GM23338 (cell line): ENCODE results near the gene GOSR2. TPM values are rescaled to one million over a fixed set of nuclear protein-coding genes. Genes with fewer than 3 reads are reported as not detected.

ENCODE experiments used
- ATAC-seq: fragments of 200-7000 bp; cut with Tn5 transposase; 3 replicates; pipeline ENCODE4 v1.9.1; 2020
- DNase-seq: peaks from one replicate; pipeline ENCODE4 v3.0.0-alpha.2; 2015; ENCODE audit warnings: low spot score
- H2AFZ ChIP-seq: fragments of 200-600 bp; sonication (generic); 2 replicates; pipeline ENCODE4 v1.8.0; 2016; ENCODE audit warnings: antibody characterized with exemption, mild to moderate bottlenecking, moderate library complexity
- H3F3A ChIP-seq: fragments of 200-600 bp; sonication (generic); replicated peaks from 2 replicates; pipeline ENCODE4 v1.8.0; 2017; ENCODE audit warnings: antibody characterized with exemption, mixed run types, low read depth
- H3K27ac ChIP-seq: fragments of 200-600 bp; sonication (generic); 2 replicates; pipeline ENCODE4 v1.6.1; 2016; ENCODE audit warnings: low read depth
- H3K27me3 ChIP-seq: fragments of 200-600 bp; sonication (generic); 2 replicates; pipeline ENCODE4 v1.8.0; 2016; ENCODE audit warnings: mild to moderate bottlenecking, mixed run types, moderate library complexity; ENCODE audit not compliant: insufficient read depth
- H3K36me3 ChIP-seq: fragments of 200-600 bp; sonication (generic); 2 replicates; pipeline ENCODE4 v1.8.0; 2016; ENCODE audit warnings: mild to moderate bottlenecking; ENCODE audit not compliant: insufficient read depth
- H3K4me1 ChIP-seq: fragments of 200-600 bp; sonication (generic); 2 replicates; pipeline ENCODE4 v1.8.0; 2016; ENCODE audit warnings: mild to moderate bottlenecking, moderate library complexity; ENCODE audit not compliant: insufficient read depth
- H3K4me2 ChIP-seq: fragments of 200-600 bp; sonication (generic); 2 replicates; pipeline ENCODE4 v1.7.1; 2017; ENCODE audit warnings: mixed run types
- H3K4me3 ChIP-seq: fragments of 200-600 bp; sonication (generic); 2 replicates; pipeline ENCODE4 v1.6.1; 2016; ENCODE audit warnings: mixed run types
- H3K79me2 ChIP-seq: fragments of 200-600 bp; sonication (generic); replicated peaks from 2 replicates; pipeline ENCODE4 v1.8.0; 2017; ENCODE audit warnings: mild to moderate bottlenecking; ENCODE audit not compliant: insufficient read depth
- H3K9me2 ChIP-seq: fragments of 200-600 bp; sonication (generic); 2 replicates; pipeline ENCODE4 v1.8.0; 2017; ENCODE audit not compliant: insufficient read depth
- H4K20me1 ChIP-seq: fragments of 200-600 bp; sonication (generic); replicated peaks from 2 replicates; pipeline ENCODE4 v1.8.0; 2017; ENCODE audit warnings: mild to moderate bottlenecking; ENCODE audit not compliant: insufficient read depth
- H3K27ac Mint-ChIP-seq: 2 replicates; pipeline ENCODE4 v1.8.0; 2020; ENCODE audit warnings: inconsistent platforms, mild to moderate bottlenecking, moderate library complexity, mixed read lengths
- H3K27me3 Mint-ChIP-seq: 3 replicates; pipeline ENCODE4 v1.8.0; 2022; ENCODE audit warnings: low read depth, mild to moderate bottlenecking, moderate library complexity, mixed read lengths, inconsistent platforms; ENCODE audit not compliant: insufficient read depth, poor library complexity
- H3K36me3 Mint-ChIP-seq: 3 replicates; pipeline ENCODE4 v1.8.0; 2021; ENCODE audit warnings: low read depth, mild to moderate bottlenecking, inconsistent platforms, moderate library complexity, mixed read lengths
- H3K4me1 Mint-ChIP-seq: 3 replicates; pipeline ENCODE4 v1.8.0; 2020; ENCODE audit warnings: mild to moderate bottlenecking, inconsistent platforms, mixed read lengths
- H3K4me3 Mint-ChIP-seq: 3 replicates; pipeline ENCODE4 v1.8.0; 2021; ENCODE audit warnings: moderate library complexity, mild to moderate bottlenecking, inconsistent platforms, mixed read lengths
- H3K9me3 Mint-ChIP-seq: 3 replicates; pipeline ENCODE4 v1.8.0; 2020; ENCODE audit warnings: moderate library complexity, mild to moderate bottlenecking, inconsistent platforms, mixed read lengths
- CREB1 ChIP-seq: fragments of 250-450 bp; sonication (Bioruptor Pico); IDR thresholded peaks from 2 replicates; pipeline ENCODE4 v1.5.0; 2020; ENCODE audit warnings: low read depth, mild to moderate bottlenecking, moderate library complexity
- CTCF ChIP-seq, 2 experiments: fragments of 200-600 bp in 1 of 2; sonication (generic) in 1 of 2; conservative IDR thresholded peaks; 2 replicates each; pipeline versions ENCODE4 v1.5.1 to v1.6.1; 2016 to 2017; ENCODE audit warnings: antibody characterized with exemption in 2 of 2, low read depth in 2 of 2, mild to moderate bottlenecking in 2 of 2, moderate library complexity in 1 of 2
- ETS1 ChIP-seq: IDR thresholded peaks from 2 replicates; pipeline ENCODE4 v1.6.1; 2016; ENCODE audit warnings: antibody characterized with exemption
- EZH2 ChIP-seq: fragments of 200-600 bp; sonication (generic); IDR thresholded peaks from one replicate; pipeline ENCODE4 v1.8.0; 2017; ENCODE audit warnings: antibody characterized with exemption, mild to moderate bottlenecking, low read depth; ENCODE audit not compliant: unreplicated experiment
- EZH2phosphoT487 ChIP-seq: fragments of 200-600 bp; sonication (generic); IDR thresholded peaks from one replicate; pipeline ENCODE4 v1.8.1; 2018; ENCODE audit warnings: antibody characterized with exemption; ENCODE audit not compliant: unreplicated experiment
- JUNB ChIP-seq: IDR thresholded peaks from one replicate; pipeline ENCODE4 v1.6.1; 2016; ENCODE audit warnings: antibody characterized with exemption; ENCODE audit not compliant: unreplicated experiment
- NANOG ChIP-seq: IDR thresholded peaks from 2 replicates; pipeline ENCODE4 v1.6.1; 2016; ENCODE audit warnings: antibody characterized with exemption, borderline replicate concordance
- POLR2AphosphoS5 ChIP-seq: IDR thresholded peaks from 2 replicates; pipeline ENCODE4 v1.6.1; 2016; ENCODE audit warnings: antibody characterized with exemption, low read depth
- REST ChIP-seq: IDR thresholded peaks from one replicate; pipeline ENCODE4 v1.6.1; 2018; ENCODE audit warnings: antibody characterized with exemption; ENCODE audit not compliant: unreplicated experiment
- STAT1 ChIP-seq: IDR thresholded peaks from one replicate; pipeline ENCODE4 v1.6.1; 2016; ENCODE audit warnings: antibody characterized with exemption; ENCODE audit not compliant: unreplicated experiment
- ZNF114 ChIP-seq: fragments of 250-450 bp; sonication (Bioruptor Pico); IDR thresholded peaks from 2 replicates; pipeline ENCODE4 v1.5.0; 2020; ENCODE audit warnings: mild to moderate bottlenecking, moderate library complexity
- ZNF331 ChIP-seq: fragments of 250-450 bp; sonication (Bioruptor Pico); IDR thresholded peaks from 2 replicates; pipeline ENCODE4 v1.5.0; 2020; ENCODE audit warnings: low read depth, mild to moderate bottlenecking, moderate library complexity
- ZNF462 ChIP-seq: fragments of 250-450 bp; sonication (Bioruptor Pico); IDR thresholded peaks from 2 replicates; pipeline ENCODE4 v1.5.0; 2020; ENCODE audit warnings: mild to moderate bottlenecking, moderate library complexity
- polyA plus RNA-seq: library from polyadenylated mRNA; unstranded; fragments of >200 nt; fragmentation: Nextera tagmentation; extraction: Ambion mirVana; gene quantifications from 2 replicates; pipeline ENCODE4 v1.2.1, GENCODE V29; 2016
- total RNA-seq: library from RNA; depleted of rRNA; stranded (reverse); fragments of >200 nt; shearing (Covaris generic); gene quantifications from 2 replicates; pipeline ENCODE4 v1.2.3, GENCODE V29; 2014

GOSR2 gene
- total and polyA plus RNA-seq, 2 experiments from 2014 or later, result 33.2 to 36.2 TPM

GRCh38 chr17:46889519-46889918 lies 33.4 kb upstream of the GOSR2 start:
- Histone ChIP-seq H3K27me3 (no peaks in the 10 kb centered on the region), H3K79me2 (no peaks in the 10 kb centered on the region), H3K9me2 (no peaks in the 10 kb centered on the region), H3K27ac (no peak overlapping the region), H2AFZ (no peak overlapping the region), H3K4me1 (peaks cover 6% of the 10 kb centered on the region), H3K4me2 (no peak overlapping the region), H3K4me3 (no peak overlapping the region), H4K20me1 (no peaks in the 10 kb centered on the region; the same call in 1 of the 2 replicates), H3K36me3 (no peaks in the 10 kb centered on the region), H3F3A (no peaks in the 10 kb centered on the region)
- no peaks in the 10 kb centered on the region for H3K9me3 Mint-ChIP-seq
- H3K27me3 Mint-ChIP-seq, result peaks cover 13% of the 10 kb centered on the region
- DNase-seq (no peak), ATAC-seq (no peak)
- peaks cover 8% of the 10 kb centered on the region; the same call in 2 of the 3 replicates for H3K4me1 Mint-ChIP-seq
- TF ChIP-seq ETS1, result no peak
- no peak for TF ChIP-seq EZH2phosphoT487
- no peak for TF ChIP-seq STAT1
- TF ChIP-seq JUNB, result no peak
- TF ChIP-seq POLR2AphosphoS5, result no peak
- TF ChIP-seq REST, result no peak
- TF ChIP-seq NANOG, result no peak
- no peak for TF ChIP-seq CTCF (conservative IDR thresholded peaks at IDR 0.05; ENCODE audit: low read depth in 2 of 2)
- no peak for TF ChIP-seq ZNF114
- TF ChIP-seq ZNF331, result no peak
- TF ChIP-seq CREB1, result no peak
- TF ChIP-seq ZNF462, result no peak
- TF ChIP-seq EZH2, result no peak
- H3K36me3 Mint-ChIP-seq, result no peaks in the 10 kb centered on the region
- H3K27ac Mint-ChIP-seq, result no peak overlapping the region
- no peak overlapping the region for H3K4me3 Mint-ChIP-seq
